Epidermal melanocyte (primary cell): ENCODE results near the gene SNX13.
"Not testable (repeated sequence)": the region's sequence is repeated elsewhere in the genome, so short reads cannot be mapped to it uniquely, and the experiment has no call there.

Experiments
- DNase-seq: peaks from one replicate; pipeline ENCODE4 v3.0.0; 2011; ENCODE audit warnings: low spot score; ENCODE audit not compliant: insufficient read length

Gene SNX13

GRCh38 chr7:17912536-17913235 lies 27.6 kb downstream of the SNX13 start:
- no peak for DNase-seq

- no peak for DNase-seq
These were observed 28.2 kb downstream of the SNX13 start for GRCh38 chr7:17912050-17912449.

GRCh38 chr7:17910377-17910776 lies 29.9 kb downstream of the SNX13 start:
- DNase-seq: no peak

GRCh38 chr7:17909310-17909709 lies 31.0 kb downstream of the SNX13 start:
- not testable (repeated sequence) for DNase-seq

- DNase-seq: no peak
These were observed 33.3 kb downstream of the SNX13 start for GRCh38 chr7:17907014-17907413.

GRCh38 chr7:17903337-17903736 lies 37.0 kb downstream of the SNX13 start:
- no peak for DNase-seq

- no peak for DNase-seq
These were observed 37.7 kb downstream of the SNX13 start for GRCh38 chr7:17902599-17902998.

GRCh38 chr7:17900464-17900863 lies 39.8 kb downstream of the SNX13 start:
- no peak for DNase-seq

GRCh38 chr7:17898111-17898510 lies 42.2 kb downstream of the SNX13 start:
- no peak for DNase-seq

DNA sequence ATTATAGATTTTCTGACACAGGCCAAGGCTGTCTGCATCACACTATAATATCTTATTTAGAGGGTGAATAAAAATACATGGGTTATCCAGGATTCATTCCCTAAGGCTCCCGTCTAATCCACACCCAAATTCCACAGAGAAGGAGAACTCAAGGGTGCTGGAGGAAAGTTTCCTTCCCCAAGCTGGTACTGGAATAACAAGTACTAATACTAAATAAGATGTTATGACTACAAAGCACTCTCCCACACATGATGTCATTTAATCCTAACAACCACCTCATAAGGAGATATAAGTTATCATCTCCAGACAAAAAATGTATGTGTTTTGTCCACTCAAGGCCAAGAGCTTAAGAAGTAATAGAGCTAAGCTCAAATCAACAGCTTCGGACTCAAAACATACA lies 53.0 kb downstream of the SNX13 start:
- DNase-seq: no peak

- no peak for DNase-seq
These were observed 57.6 kb downstream of the SNX13 start for GRCh38 chr7:17882685-17883084.

- no peak for DNase-seq
These were observed 61.1 kb downstream of the SNX13 start for GRCh38 chr7:17879075-17879661.

- no peak for DNase-seq
These were observed 61.7 kb downstream of the SNX13 start for GRCh38 chr7:17878627-17879026.

DNA sequence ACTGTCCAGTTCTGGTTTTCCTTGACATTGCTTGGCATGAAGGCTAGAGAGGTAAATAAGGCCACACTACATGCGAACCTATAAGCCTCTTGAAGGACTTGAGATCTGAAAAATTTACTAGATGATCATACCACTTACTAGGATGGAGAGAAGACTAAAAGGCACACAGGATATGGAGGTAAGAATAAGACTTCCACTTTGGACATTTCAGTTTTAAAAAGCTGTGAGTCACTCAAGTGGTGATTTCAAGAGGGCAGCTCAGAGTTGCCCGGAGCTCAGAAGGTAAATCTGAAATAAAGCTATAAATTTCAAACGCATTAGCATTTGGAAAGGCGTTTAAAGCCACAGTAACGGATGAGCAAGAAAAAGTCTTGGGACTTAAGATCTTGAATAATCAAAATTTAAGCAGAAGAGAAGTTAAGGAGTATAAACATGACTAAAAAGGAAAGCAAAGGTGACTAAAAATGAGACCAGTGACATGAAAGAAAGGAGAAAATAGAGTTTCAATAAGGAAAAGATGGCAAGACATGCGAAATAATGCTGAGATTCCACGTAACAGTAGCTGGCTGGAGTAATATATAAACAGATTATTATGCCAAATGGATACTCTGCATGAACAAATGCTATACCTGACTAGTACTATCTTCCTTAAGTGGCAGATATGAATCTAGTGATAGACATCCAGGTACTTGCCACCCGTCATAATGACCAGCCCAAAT lies 68.3 kb downstream of the SNX13 start:
- DNase-seq: no peak

- DNase-seq: no peak
These were observed 69.9 kb downstream of the SNX13 start for GRCh38 chr7:17870406-17870805.

- no peak for DNase-seq
These were observed 76.5 kb downstream of the SNX13 start for GRCh38 chr7:17863809-17864143.

GRCh38 chr7:17863095-17863808 lies 77.0 kb downstream of the SNX13 start:
- no peak for DNase-seq

DNA sequence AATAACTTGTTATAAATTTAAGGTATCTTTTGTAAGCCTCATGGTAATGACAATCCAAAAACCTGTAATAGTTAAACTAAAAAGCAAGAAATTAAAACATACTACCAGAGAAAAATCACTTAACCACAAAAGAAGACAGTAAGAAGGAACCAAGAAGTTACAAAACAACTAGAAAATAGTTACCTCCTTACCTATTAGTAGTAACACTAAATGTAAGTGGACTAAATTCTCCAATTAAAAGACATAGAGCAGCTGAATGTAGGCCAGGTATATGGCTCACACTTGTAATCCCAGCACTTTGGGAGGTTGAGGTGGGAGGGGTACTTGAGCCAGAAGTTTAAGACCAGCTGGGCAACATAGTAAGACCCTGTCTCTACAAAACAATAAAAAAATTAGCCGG lies 84.0 kb downstream of the SNX13 start:
- DNase-seq: no peak

GRCh38 chr7:17855202-17855601 lies 85.1 kb downstream of the SNX13 start:
- no peak for DNase-seq

DNA sequence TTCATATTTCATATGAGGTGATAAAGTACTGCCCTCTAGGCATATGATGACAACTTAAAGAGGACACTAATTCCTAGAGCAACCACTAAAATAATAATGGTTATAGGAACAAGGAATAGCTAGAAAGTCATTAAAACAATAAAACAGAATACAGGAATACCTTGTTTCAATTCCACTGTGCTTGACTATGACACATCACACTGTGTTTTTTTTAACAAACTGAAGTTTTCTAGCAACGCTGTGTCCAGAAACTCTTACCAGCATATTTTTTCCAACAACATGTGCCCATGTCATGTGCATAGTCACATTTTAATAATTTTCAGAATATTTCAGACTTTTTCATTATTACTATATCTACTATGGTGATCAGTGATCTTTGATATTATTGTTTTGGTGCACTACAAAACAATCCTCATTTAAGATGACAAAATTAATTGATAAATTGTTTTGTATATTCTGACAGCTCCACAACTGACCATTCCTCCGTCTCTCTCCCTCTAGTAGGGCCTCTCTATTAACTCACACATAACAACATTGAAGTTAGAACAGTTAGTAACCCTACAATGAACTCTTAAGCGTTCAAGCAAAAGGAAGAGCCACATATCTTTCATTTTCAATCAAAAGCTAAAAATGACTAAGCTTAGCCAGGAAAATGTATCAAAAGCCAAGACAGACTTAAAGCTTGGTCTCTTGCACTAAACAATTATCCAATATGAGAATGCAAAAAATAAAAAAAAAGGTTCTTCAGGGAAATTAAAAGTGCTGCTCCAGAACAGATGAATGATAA lies 85.8 kb downstream of the SNX13 start:
- DNase-seq: no peak

- DNase-seq: no peak
These were observed 87.9 kb downstream of the SNX13 start for GRCh38 chr7:17852361-17852760.
